ENCODE measurements around the gene PHF12.

The PHF12 gene

GRCh38 chr17:28975646-28976045 lies 24.3 kb upstream of the PHF12 start:
- peaks cover 2 to 5% of the 10 kb centered on the region in 2 donors for H3K27me3 ChIP-seq (ENCODE audit: control insufficient read depth in 1 of 2, insufficient read depth in 2 of 2, low read length in 2 of 2)
- no peak overlapping the region for H3K27ac ChIP-seq (ENCODE audit: low read depth, low read length)
- H3K9me3 ChIP-seq (ENCODE audit: control insufficient read depth in 1 of 2, low read length in 2 of 2), result no peaks in the 10 kb centered on the region
- H3K36me3 ChIP-seq (ENCODE audit: control insufficient read depth in 1 of 2, insufficient read depth in 2 of 2, low read length in 2 of 2), result no peaks in the 10 kb centered on the region
- H3K4me3 ChIP-seq (ENCODE audit: low read depth in 1 of 2, low read length in 2 of 2), result no peak overlapping the region
- H3K9ac ChIP-seq (ENCODE audit: low read depth in 1 of 2, low read length in 2 of 2), result no peak overlapping the region
- H3K4me1 ChIP-seq (ENCODE audit: control insufficient read depth in 1 of 2, insufficient read depth in 2 of 2, low read length in 2 of 2), result peaks cover 34 to 38% of the 10 kb centered on the region in 2 donors

GRCh38 chr17:28975031-28975430 lies 23.7 kb upstream of the PHF12 start:
- H3K27ac ChIP-seq (ENCODE audit: low read depth, low read length), result no peak overlapping the region

GRCh38 chr17:28974451-28974850 lies 23.1 kb upstream of the PHF12 start:
- no peak overlapping the region for H3K9ac ChIP-seq (ENCODE audit: low read depth in 1 of 2, low read length in 2 of 2)
- H3K9me3 ChIP-seq (ENCODE audit: control insufficient read depth in 1 of 2, low read length in 2 of 2), result no peaks in the 10 kb centered on the region
- H3K4me1 ChIP-seq (ENCODE audit: control insufficient read depth in 1 of 2, insufficient read depth in 2 of 2, low read length in 2 of 2), result peaks cover 34 to 38% of the 10 kb centered on the region in 2 donors
- no peak overlapping the region for H3K27ac ChIP-seq (ENCODE audit: low read depth, low read length)
- H3K4me3 ChIP-seq (ENCODE audit: low read depth in 1 of 2, low read length in 2 of 2), result no peak overlapping the region
- H3K27me3 ChIP-seq (ENCODE audit: control insufficient read depth in 1 of 2, insufficient read depth in 2 of 2, low read length in 2 of 2), result peaks cover 2 to 5% of the 10 kb centered on the region in 2 donors
- no peaks in the 10 kb centered on the region for H3K36me3 ChIP-seq (ENCODE audit: control insufficient read depth in 1 of 2, insufficient read depth in 2 of 2, low read length in 2 of 2)

More at GRCh38 chr17:28975031-28975430, 23.7 kb upstream of the PHF12 start:
- peaks cover 34 to 38% of the 10 kb centered on the region in 2 donors for H3K4me1 ChIP-seq (ENCODE audit: control insufficient read depth in 1 of 2, insufficient read depth in 2 of 2, low read length in 2 of 2)
- no peak overlapping the region for H3K9ac ChIP-seq (ENCODE audit: low read depth in 1 of 2, low read length in 2 of 2)
- peak overlapping the region in 1 of 2 donors; percentile 2 for H3K4me3 ChIP-seq (ENCODE audit: low read depth in 1 of 2, low read length in 2 of 2)
- no peaks in the 10 kb centered on the region for H3K36me3 ChIP-seq (ENCODE audit: control insufficient read depth in 1 of 2, insufficient read depth in 2 of 2, low read length in 2 of 2)
- H3K9me3 ChIP-seq (ENCODE audit: control insufficient read depth in 1 of 2, low read length in 2 of 2), result no peaks in the 10 kb centered on the region
- H3K27me3 ChIP-seq (ENCODE audit: control insufficient read depth in 1 of 2, insufficient read depth in 2 of 2, low read length in 2 of 2), result peaks cover 2 to 5% of the 10 kb centered on the region in 2 donors

- H3K4me3 ChIP-seq (ENCODE audit: low read depth in 1 of 2, low read length in 2 of 2), result no peak overlapping the region
- no peak overlapping the region for H3K27ac ChIP-seq (ENCODE audit: low read depth, low read length)
- H3K9ac ChIP-seq (ENCODE audit: low read depth in 1 of 2, low read length in 2 of 2), result no peak overlapping the region
- no peaks in the 10 kb centered on the region for H3K9me3 ChIP-seq (ENCODE audit: control insufficient read depth in 1 of 2, low read length in 2 of 2)
- no peaks in the 10 kb centered on the region for H3K36me3 ChIP-seq (ENCODE audit: control insufficient read depth in 1 of 2, insufficient read depth in 2 of 2, low read length in 2 of 2)
- H3K4me1 ChIP-seq (ENCODE audit: control insufficient read depth in 1 of 2, insufficient read depth in 2 of 2, low read length in 2 of 2), result peaks cover 34 to 38% of the 10 kb centered on the region in 2 donors
- peaks cover 2 to 5% of the 10 kb centered on the region in 2 donors for H3K27me3 ChIP-seq (ENCODE audit: control insufficient read depth in 1 of 2, insufficient read depth in 2 of 2, low read length in 2 of 2)
Observed at GRCh38 chr17:28973425-28973824, 22.1 kb upstream of the PHF12 start.

GRCh38 chr17:28972437-28972836 lies 21.1 kb upstream of the PHF12 start:
- Histone ChIP-seq H3K9ac (ENCODE audit: low read depth in 1 of 2, low read length in 2 of 2) (no peak overlapping the region), H3K27ac (ENCODE audit: low read depth, low read length) (no peak overlapping the region), H3K36me3 (ENCODE audit: control insufficient read depth in 1 of 2, insufficient read depth in 2 of 2, low read length in 2 of 2) (no peaks in the 10 kb centered on the region), H3K27me3 (ENCODE audit: control insufficient read depth in 1 of 2, insufficient read depth in 2 of 2, low read length in 2 of 2) (no peaks in the 10 kb centered on the region), H3K9me3 (ENCODE audit: control insufficient read depth in 1 of 2, low read length in 2 of 2) (no peaks in the 10 kb centered on the region), H3K4me3 (ENCODE audit: low read depth in 1 of 2, low read length in 2 of 2) (no peak overlapping the region), H3K4me1 (ENCODE audit: control insufficient read depth in 1 of 2, insufficient read depth in 2 of 2, low read length in 2 of 2) (peaks cover 34 to 35% of the 10 kb centered on the region in 2 donors)

- no peak overlapping the region for H3K27ac ChIP-seq (ENCODE audit: low read depth, low read length)
Observed at GRCh38 chr17:28970879-28971278, 19.6 kb upstream of the PHF12 start.

GRCh38 chr17:28969706-28970393 lies 18.5 kb upstream of the PHF12 start:
- H3K4me1 ChIP-seq (ENCODE audit: control insufficient read depth in 1 of 2, insufficient read depth in 2 of 2, low read length in 2 of 2), result peaks cover 20 to 25% of the 10 kb centered on the region in 2 donors
- no peaks in the 10 kb centered on the region for H3K36me3 ChIP-seq (ENCODE audit: control insufficient read depth in 1 of 2, insufficient read depth in 2 of 2, low read length in 2 of 2)
- H3K27ac ChIP-seq (ENCODE audit: low read depth, low read length), result no peak overlapping the region
- no peak overlapping the region for H3K4me3 ChIP-seq (ENCODE audit: low read depth in 1 of 2, low read length in 2 of 2)
- no peak overlapping the region for H3K9ac ChIP-seq (ENCODE audit: low read depth in 1 of 2, low read length in 2 of 2)
- no peaks in the 10 kb centered on the region for H3K9me3 ChIP-seq (ENCODE audit: control insufficient read depth in 1 of 2, low read length in 2 of 2)
- H3K27me3 ChIP-seq (ENCODE audit: control insufficient read depth in 1 of 2, insufficient read depth in 2 of 2, low read length in 2 of 2), result no peaks in the 10 kb centered on the region

More at GRCh38 chr17:28970879-28971278, 19.6 kb upstream of the PHF12 start:
- Histone ChIP-seq H3K9ac (ENCODE audit: low read depth in 1 of 2, low read length in 2 of 2) (no peak overlapping the region), H3K27me3 (ENCODE audit: control insufficient read depth in 1 of 2, insufficient read depth in 2 of 2, low read length in 2 of 2) (no peaks in the 10 kb centered on the region), H3K4me1 (ENCODE audit: control insufficient read depth in 1 of 2, insufficient read depth in 2 of 2, low read length in 2 of 2) (peaks cover 29 to 32% of the 10 kb centered on the region in 2 donors), H3K36me3 (ENCODE audit: control insufficient read depth in 1 of 2, insufficient read depth in 2 of 2, low read length in 2 of 2) (no peaks in the 10 kb centered on the region), H3K9me3 (ENCODE audit: control insufficient read depth in 1 of 2, low read length in 2 of 2) (no peaks in the 10 kb centered on the region), H3K4me3 (ENCODE audit: low read depth in 1 of 2, low read length in 2 of 2) (no peak overlapping the region)

- Histone ChIP-seq H3K27ac (ENCODE audit: low read depth, low read length) (no peak overlapping the region), H3K36me3 (ENCODE audit: control insufficient read depth in 1 of 2, insufficient read depth in 2 of 2, low read length in 2 of 2) (no peaks in the 10 kb centered on the region), H3K4me3 (ENCODE audit: low read depth in 1 of 2, low read length in 2 of 2) (no peak overlapping the region), H3K4me1 (ENCODE audit: control insufficient read depth in 1 of 2, insufficient read depth in 2 of 2, low read length in 2 of 2) (peaks cover 10 to 15% of the 10 kb centered on the region in 2 donors), H3K27me3 (ENCODE audit: control insufficient read depth in 1 of 2, insufficient read depth in 2 of 2, low read length in 2 of 2) (peaks cover 0 to 4% of the 10 kb centered on the region in 2 donors), H3K9ac (ENCODE audit: low read depth in 1 of 2, low read length in 2 of 2) (no peak overlapping the region), H3K9me3 (ENCODE audit: control insufficient read depth in 1 of 2, low read length in 2 of 2) (no peaks in the 10 kb centered on the region)
Observed at GRCh38 chr17:28968914-28969295, 17.6 kb upstream of the PHF12 start.

GRCh38 chr17:28968231-28968913 lies 17.1 kb upstream of the PHF12 start:
- H3K27me3 ChIP-seq (ENCODE audit: control insufficient read depth in 1 of 2, insufficient read depth in 2 of 2, low read length in 2 of 2), result peaks cover 2 to 4% of the 10 kb centered on the region in 2 donors
- no peak overlapping the region for H3K27ac ChIP-seq (ENCODE audit: low read depth, low read length)
- H3K36me3 ChIP-seq (ENCODE audit: control insufficient read depth in 1 of 2, insufficient read depth in 2 of 2, low read length in 2 of 2), result no peaks in the 10 kb centered on the region
- H3K4me1 ChIP-seq (ENCODE audit: control insufficient read depth in 1 of 2, insufficient read depth in 2 of 2, low read length in 2 of 2), result peaks cover 5 to 10% of the 10 kb centered on the region in 2 donors
- H3K9ac ChIP-seq (ENCODE audit: low read depth in 1 of 2, low read length in 2 of 2), result no peak overlapping the region
- H3K9me3 ChIP-seq (ENCODE audit: control insufficient read depth in 1 of 2, low read length in 2 of 2), result no peaks in the 10 kb centered on the region
- no peak overlapping the region for H3K4me3 ChIP-seq (ENCODE audit: low read depth in 1 of 2, low read length in 2 of 2)

All from duodenal mucosa (tissue), 2 donors.